ENCODE results near the gene PKP4.

The PKP4 gene

DNA sequence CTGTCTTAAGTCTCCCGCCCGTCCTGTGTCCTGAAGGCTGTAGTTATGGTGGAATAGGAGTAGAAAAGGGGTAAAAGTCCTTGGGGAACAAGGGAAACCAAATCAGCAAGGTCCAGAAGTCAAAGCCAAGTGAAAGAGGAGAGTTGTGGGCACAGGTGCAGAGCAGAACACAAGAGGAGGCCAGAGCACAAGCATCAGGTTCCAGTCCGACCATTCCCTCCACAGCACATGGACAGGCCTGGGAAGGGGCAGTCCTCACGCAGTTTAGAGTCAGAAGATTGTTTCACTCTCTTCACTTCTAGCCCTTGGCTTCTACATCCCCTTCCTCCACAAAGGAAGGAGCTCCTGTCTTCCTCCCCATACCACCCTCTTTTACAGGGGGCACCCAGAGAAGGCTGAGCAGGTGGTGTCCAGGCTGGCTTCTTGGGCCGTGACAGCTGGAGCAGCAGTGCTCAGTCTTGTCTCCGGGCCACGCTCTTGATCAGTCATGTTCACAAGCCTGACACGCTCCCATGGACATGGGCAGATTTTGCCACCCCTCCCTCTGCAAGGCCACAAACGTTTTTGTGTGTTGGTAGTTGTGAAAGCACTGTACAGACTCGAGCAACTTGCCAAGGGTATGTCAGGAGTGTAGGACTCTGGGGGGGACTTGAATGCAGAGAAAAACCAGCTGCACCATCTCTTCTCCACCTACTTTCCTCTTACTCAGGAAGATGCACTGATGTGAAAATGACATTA, 199.9 kb downstream of the PKP4 start:
- DNase-seq = no peak

DNA sequence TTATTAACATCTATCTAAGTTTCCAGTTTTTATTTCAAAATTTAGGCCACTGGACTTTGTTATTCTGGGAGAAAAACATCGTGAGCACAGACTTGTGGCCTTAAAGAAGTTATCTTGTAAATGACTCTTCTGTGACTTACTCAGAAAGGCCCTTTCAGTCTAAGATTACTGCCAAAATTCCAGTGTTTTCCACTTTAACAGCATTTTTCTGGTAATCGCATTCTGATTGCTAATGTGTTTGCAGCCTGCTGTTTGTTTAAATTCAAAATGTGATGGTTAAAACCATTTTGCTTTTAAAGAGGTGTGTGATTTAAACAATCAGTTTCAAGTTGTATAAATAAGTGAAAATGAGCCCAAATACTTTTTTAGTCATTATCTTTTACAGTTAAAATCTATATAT, 201.6 kb downstream of the PKP4 start:
- DNase-seq = no peak

DNA sequence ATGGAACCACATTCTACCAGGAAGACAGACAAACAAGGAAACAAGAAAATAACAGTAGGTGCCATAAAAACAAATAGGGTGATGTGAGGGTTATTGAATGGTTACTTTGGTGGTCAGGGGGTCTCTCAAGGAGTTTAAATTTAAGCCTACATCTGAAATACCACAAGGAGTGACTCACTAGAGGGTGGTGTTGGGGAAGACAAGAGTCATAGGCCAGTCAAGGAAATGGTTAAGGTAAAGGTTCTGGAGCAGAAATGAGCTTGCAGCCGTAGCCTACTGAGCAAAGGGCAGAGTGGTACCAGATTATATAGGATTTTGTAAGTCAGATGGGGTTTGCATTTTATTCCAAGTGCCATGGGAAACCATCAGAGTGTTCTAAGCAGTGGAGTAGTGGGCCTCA, 202.7 kb downstream of the PKP4 start:
- DNase-seq = no peak

DNA sequence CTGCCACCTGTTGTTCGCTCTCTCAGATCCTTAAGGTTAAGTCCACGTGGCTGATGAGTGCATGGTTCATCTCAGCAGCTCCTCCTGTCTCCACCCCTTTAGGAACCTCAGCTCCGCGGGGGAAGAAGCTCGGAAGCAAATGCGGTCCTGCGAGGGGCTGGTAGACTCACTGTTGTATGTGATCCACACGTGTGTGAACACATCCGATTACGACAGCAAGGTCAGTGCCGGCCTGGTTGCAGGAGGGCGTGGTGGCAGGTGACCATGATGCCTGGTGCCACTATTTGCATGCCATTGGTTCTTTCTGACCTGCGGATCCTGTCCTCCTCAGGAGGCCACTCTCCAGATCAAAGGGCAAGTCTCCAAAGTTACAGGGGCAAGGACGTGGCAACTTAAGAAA, 204.5 kb downstream of the PKP4 start:
- DNase-seq = no peak

DNA sequence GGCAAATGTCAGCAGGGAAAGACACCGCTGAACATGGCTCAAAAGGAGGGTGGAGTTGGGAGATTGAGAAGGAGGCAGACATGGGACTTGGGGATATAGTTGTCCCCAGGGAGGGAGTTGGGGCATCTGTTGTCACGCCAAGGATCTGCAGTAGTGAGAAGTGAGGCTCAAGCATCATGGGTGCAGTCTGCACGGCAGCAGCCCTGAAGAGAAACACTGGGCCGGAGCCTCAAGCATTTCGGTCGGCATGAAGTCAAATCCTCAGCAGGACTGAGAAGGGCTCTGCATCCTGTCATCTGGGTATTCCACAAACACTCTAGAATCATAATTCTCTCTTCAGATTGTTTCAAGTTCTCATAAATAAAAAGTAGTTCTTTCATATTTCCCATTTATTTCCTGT, 205.7 kb downstream of the PKP4 start:
- no peak for DNase-seq

DNA sequence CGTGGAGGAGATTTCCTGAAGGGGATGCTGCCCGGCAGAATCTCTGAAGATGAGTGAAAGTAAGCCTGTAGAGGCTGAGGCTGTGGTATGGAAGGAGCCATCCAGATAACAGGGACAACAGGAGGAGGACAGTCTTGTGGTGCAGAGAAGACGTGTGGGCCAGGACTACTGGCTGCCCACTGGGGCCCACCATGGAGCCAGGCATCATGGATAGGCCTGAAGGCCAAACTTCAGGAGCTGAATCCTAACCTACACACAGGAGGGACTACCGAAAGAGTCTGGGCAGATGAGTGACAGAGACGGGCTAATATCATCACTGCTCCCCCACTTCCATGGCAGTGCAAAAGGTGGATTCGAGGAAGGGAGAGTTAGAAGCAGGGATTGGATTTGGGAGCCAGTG, 207.0 kb downstream of the PKP4 start:
- DNase-seq = no peak

DNA sequence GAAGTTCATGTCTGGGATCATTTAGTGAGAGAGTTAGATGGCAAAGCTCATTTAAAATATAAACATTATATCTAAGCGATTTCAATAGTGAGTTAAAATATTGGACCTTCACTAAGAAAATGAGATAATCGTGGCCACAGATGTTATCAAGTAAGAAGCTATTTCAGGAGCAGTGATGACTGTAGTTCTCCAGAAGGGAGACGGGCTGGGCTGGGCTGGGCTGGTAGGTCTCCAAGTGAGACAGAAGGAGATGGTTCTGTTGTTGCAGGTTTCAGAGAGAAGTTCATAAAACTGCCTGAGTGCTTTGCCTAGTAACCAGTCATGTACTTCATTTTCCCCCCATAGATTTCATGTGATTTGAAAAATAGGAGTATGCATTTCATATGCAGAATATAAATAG, 208.2 kb downstream of the PKP4 start:
- DNase-seq = no peak

DNA sequence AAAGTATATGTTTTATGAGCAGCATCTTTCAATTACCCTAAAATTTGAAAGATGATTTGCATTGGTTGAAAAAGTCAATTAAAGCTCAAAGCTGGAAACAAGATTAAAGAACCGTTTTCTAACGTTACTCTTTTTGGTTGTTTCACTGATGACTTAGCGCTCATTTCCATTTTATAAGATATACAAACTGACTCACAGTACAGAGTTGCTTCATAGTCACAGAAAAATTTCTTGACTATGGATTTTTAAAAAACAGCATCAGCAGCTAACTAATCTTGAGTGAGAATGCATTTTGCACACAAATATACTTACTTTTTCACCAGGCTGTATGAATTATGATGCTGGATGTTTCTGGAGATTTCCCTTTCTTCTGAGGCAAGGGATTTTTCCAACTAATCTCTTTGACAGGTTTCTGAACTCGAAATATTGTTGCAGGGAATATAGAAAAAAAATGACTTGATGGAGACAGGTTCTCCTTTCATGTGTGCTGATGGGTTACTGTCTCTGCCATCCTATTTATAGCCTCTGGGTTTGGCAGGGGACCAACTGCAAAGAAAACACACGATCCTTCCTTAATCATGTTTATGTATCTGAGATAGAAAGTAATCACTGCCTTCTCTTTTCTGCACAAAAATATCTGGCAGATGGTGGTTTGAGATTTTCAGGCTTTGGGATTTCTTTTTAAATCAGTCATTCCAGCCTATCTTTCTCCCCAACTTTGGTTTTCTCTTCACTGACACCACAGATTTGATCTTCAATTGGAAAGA, 209.0 kb downstream of the PKP4 start:
- no peak for DNase-seq

DNA sequence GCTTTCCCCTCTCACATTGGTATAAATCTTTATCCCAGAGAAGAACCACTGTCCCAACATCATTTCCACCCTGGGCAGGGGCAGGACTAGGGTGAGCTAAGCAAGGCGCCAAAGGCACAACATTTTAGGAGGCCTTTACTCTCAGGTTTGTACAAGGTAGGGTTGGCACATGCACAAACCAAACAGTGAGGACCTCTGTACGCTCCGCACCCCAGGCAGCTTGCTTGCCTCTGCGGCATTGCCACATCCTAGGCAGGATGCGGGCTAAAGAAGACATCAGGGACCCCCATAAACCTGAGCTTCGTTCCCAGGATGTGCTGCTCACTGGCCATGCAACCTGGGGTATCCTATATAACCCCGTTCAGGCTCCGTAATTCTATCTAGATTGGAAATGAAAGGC, 210.2 kb downstream of the PKP4 start:
- no peak for DNase-seq

DNA sequence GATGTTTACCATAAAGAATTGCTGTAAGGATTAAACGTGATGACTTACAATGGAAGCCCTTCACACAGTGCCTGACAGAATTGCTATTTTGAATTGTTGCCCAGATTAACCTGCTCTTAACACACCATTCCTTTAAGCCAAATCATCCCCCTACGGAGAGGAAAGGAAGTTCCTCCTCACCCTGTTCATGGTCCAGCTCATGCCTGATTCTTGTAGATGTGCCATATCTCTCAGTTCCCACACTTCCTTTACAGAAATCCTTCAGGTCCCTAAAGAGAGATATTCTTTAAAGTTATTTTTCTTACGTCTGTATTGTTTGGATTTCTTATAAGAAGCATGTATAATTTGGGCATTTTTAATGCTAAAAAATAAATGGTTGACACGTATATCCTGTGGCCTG, 210.8 kb downstream of the PKP4 start:
- DNase-seq = no peak

DNA sequence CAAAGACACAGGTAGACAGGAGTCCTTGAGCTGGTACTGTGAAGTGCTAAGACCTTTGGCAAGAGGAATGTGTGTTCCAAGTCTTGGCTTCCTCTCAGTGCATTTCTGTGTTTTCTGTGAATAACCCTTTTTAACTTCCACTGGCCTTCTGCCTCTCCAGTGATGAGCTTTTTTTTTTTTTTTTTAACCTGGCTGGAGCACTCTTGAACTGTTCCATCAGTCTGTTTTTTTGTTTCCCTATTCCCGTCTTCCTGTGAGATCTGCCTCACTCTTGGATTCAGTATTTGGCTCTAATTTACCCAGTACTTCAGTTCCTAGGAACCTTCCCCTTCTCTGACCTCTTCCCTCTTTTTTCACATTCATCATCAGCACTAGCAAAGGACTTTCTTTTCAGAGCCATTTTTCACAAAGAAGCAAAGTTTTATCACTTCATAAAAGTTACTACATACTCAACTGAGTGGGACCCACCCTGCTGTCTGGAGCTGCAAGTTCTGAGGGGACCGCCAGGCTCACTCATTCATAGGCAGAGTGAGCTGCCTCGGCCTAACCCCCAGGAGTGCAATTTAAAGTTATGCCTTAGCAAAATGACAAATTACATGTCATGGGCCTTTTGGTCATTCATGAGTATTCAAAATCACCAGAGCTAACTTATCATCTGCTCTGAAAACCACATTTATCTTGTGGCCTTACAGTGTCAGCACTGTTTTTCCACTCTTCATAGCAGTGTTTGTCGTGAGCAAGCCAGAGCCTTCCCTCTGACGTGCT, 211.4 kb downstream of the PKP4 start:
- DNase-seq = no peak

DNA sequence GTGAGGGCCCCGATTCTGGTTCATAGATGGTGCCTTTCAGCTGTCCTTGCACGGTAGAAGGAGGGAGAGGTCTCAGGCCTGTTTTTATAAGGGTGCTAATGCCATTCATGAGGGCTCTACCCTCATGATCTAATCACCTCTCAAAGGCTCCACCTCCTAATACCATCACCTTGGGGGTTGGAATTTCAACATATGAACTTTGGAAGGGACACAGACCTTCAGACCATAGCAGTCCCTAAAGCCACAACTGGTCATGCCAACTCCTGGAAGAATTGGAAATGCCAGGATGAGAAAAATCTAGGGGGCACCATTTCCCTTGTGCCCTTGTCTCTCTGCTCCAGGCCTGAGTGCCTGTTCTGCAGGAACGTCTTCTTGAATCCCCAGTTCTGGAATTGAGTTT, 213.5 kb downstream of the PKP4 start:
- DNase-seq = no peak

DNA sequence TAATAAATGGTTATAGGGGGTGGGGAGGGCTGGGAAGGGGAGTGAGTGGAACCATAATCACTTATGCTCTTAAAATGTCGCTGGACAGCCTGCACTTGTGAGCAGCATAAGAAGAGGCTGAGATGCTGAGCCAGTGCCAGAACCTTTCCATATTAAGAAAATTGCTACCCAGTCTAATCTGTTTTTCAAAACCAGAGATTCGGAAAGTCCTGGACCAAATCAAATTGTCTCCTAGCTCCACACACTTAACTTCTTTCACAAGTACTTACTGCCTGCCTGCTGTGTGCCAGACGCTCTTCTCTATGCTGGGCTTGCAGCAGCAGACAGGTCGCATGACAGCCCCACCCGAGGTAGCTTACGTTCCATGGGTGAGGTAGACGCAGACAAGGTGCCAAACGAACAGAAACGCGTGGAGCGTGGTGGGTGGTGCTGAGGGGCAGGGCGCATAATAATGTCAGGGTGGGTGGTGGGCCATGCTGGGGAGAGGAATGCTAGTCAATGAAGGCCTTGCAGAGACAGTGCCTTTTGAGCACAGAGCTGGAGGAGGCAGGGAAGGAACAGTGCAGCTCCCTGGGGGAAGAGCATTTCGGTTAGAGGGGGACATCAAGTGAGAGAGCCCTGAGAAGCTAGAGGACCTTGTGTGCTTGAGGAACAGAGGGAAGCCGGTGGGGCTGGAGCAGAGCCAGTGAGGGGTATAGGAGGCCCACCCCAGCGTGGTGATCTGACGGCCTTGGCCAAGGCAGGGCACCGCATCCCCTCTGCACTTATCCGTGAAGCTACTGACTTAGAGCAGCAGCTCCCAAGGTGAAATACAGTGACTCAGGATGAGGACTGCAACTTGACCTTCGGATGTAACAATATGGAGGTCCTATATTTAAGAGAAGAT, 214.9 kb downstream of the PKP4 start:
- no peak for DNase-seq

DNA sequence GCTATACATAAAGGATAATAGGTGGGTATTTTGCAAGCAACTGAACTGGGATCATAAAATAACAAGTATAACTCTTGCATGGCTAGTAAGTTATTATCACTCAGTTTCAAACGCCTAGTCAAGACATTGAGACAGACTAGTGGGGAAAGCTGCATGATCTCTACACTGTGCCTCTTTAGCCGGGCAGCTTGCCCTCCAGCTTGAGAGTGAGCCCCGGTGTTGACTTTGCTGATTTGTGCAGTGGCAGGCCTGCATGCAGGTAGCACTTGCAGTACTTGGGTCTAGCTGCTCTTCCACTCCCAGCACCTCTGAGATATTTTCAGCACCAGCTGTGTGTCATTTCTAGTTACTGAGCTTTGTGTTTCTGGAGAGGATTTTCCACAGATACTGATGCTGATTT, 219.5 kb downstream of the PKP4 start:
- no peak for DNase-seq

DNA sequence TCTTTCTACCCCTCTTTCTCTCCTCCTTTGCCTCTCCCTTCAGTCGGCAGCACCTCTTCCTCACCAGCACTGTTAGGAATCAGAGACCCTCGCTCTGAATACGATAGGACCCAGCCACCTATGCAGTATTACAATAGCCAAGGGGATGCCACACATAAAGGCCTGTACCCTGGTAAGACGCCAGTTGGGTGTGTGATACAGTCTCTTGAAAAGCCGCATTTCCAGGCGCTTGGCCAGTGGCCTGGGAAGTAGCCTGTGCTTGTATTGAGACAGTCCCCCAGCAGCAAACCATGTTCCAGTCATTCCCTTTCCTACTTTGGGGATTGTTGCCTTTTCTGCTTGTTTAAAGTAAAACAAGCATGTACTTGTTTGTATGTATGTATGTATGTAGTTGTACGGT, 219.9 kb downstream of the PKP4 start:
- no peak for DNase-seq

DNA sequence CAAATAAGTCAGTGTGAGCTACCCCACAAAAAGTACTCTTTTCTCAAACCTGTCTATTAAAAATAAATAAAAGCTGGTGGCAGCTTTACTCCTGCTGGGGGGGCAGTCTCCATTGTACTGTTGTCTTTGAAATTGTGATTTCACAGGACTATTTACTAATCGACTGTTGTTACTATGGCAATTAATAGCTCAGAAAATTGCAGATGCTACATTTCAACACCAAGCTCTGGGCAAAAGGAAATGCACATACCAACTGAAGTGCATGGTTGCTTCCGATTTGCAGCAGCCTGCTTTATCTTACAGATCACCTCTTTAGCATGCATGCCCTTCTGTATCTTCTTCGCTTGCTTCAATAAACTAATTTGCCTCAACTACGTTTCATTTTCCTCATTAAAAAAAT, 220.8 kb downstream of the PKP4 start:
- no peak for DNase-seq

DNA sequence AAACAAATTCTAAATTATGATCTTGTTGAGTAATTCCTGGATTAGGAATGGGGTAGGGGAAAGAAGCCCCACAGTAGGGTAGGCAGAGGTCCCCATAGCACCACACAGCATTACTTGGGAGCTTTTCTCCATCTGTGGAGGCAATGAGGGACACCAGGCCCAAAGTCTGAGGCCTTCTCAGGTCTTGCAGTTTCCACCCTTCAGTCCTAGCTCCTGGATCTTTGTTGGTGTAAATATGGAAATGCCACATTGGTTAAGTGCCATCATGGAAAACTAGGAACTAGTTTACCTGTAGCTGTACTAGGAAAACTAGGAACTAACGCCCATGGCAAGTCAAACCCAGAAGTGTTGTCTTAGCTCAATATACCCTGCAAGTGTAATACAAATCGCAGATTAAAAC, 225.1 kb downstream of the PKP4 start:
- DNase-seq = no peak

DNA sequence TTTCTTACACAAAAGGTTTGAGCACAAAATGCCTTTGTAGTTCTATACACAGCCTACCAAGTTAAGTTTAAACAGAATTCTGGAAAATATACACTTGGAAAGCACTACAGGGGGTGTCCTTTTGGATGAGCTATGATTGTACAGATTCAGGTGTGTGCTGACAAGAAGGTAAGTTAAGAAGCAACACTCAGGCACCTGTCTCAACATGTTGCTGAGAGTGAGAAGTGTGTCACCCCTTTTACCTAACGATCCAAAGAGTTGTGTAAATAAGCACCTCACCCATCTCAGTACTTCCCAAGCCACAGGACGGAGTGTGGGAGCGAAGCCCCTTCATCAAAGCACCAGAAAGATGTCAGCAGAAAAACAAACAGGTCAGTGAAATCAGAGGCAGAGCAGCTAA, 228.9 kb downstream of the PKP4 start:
- no peak for DNase-seq

DNA sequence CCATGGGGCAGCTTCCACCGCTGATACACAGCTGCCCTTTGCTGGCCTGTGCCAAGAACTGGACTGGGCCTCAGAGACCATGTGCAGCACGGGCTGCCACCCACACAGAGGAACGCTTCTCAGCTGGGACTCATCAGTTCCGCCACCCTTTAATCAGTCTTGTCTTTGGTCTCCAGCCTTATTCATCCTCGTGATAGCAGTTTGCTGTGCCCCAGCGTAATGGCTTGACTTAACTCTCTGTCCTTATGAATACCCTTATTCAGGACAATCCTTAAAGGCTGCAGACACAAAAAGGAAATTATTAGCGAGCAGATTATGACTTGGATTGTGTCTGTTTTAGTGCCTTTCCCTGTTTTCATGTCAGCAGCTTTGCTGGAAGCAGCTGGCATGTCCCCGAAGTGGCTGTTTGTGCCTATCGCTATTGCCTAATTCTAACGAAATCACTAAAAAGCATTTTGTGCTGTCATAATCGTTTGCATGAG, 229.5 kb downstream of the PKP4 start:
- DNase-seq = no peak

DNA sequence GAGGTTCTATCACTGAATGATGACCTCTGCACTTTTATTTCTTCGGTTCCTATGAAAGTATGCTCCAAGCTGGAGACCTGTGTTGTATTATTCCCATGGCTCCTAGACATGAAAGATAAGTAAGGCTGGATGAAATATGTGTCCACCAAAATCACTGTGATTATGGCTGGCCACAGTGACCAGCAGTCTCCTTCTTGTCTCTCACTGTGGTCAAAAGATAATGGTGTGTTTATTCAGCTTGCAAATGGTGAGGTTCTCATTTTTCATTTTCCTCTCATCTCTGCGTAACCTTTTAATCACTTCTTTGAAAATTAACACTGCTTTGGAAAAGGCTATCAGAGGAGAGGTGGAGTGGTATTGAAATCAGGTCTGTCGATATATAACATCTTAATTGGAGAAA, 230.6 kb downstream of the PKP4 start:
- no peak for DNase-seq

DNA sequence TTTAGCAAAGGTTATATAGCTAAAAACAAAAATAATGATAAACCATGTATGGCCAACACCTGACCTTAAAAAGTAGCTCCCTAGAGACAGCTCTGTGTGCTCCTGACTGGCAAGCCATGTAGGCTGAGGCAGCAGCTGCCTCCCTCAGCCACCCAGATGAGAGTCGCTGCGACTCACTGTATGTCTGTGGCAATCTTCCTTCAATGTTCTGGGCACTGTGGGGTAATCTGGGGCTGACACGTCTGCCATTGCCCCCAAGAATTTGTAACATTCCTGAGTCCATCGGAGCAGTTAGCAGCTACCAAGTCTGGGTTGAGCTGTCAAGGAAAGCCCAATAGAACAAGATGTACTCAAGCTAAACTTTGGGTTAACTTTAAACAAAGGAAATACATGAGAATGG, 232.0 kb downstream of the PKP4 start:
- no peak for DNase-seq

DNA sequence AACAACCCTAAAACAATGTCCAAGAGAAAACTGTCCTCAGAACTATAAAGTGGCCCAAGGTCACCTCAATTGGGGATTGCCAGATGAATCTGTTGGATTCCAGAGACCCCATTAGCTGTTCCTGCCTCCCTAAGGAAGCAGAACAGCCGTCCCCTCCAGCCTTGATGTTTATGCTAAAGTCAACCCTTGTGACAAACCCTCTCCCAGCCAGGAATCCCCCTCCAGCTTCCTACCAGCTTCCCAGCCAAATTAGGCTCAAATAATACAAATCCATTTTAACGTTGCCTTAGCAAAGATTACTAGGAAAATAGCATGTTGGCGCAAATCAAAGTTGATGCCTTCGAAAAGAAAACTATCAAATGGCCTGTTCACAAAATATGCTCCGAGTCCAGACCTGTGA, 232.6 kb downstream of the PKP4 start:
- no peak for DNase-seq

DNA sequence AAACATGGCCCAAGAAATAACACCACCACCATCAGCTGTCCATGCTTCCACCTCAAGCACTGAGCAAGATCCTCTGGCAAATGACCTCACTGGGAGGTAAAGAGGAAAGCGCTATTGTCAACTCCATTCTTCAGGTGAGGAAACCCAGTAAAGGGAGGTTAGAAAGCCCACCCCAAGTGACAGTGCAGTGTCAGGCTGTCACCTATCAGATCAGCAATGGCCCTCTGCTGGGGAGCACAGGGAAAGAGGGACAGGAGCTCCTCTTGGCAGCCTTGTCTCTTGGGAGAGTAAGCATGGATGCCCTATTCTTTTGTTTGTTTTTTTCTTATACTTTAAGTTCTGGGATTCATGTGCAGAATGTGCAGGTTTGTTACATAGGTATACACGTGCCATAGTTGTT, 234.1 kb downstream of the PKP4 start:
- DNase-seq = no peak

Measured in NCI-H2107 (cell line).